Uterus (tissue), 2 donors: Measurements from ENCODE around the gene PRKAR1A.

Experiments
- POLR2A ChIP-seq, 2 donors: fragments of 450-650 bp; IDR thresholded peaks; one replicate each; pipeline ENCODE4 v1.6.1; 2016; ENCODE audit warnings: antibody characterized with exemption in 2 of 2, mild to moderate bottlenecking in 1 of 2, moderate library complexity in 1 of 2
- TF ChIP-seq, protein P1 (sequence below), 4 experiments: fragments of 200-600 bp in 2 of 4; fragments of 450-650 bp in 2 of 4; sonication (generic) in 2 of 4; IDR thresholded peaks; one replicate each; pipeline ENCODE4 v1.5.1; 2016 to 2019; ENCODE audit warnings: antibody characterized with exemption in 4 of 4, mild to moderate bottlenecking in 2 of 4, moderate library complexity in 1 of 4

DNA sequence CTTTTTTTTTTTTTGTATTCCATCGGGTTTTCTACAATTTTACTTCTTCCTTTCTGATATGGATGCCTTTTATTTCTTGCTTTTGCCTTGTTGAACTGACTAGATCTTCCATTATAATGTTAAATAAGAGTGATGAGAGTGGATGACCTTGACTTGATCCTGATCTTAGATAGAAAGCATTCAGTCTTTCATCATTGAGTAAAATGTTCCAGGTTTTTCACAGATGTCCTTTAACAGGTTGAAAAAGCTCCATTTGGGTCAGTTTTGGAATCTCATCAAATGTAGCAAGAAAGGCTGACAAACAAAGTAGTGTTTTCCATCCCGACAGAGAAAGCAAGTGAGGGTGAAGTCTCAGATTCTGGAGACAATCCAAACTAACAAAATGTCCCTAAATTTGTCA, 27.8 kb upstream of the PRKAR1A start:
- TF ChIP-seq, protein P1, sequence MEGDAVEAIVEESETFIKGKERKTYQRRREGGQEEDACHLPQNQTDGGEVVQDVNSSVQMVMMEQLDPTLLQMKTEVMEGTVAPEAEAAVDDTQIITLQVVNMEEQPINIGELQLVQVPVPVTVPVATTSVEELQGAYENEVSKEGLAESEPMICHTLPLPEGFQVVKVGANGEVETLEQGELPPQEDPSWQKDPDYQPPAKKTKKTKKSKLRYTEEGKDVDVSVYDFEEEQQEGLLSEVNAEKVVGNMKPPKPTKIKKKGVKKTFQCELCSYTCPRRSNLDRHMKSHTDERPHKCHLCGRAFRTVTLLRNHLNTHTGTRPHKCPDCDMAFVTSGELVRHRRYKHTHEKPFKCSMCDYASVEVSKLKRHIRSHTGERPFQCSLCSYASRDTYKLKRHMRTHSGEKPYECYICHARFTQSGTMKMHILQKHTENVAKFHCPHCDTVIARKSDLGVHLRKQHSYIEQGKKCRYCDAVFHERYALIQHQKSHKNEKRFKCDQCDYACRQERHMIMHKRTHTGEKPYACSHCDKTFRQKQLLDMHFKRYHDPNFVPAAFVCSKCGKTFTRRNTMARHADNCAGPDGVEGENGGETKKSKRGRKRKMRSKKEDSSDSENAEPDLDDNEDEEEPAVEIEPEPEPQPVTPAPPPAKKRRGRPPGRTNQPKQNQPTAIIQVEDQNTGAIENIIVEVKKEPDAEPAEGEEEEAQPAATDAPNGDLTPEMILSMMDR (IDR thresholded peaks at IDR 0.05): no peak
- no peak for TF ChIP-seq POLR2A (IDR thresholded peaks at IDR 0.05)
